C1 segment of cervical spinal cord (tissue), 14 donors: ENCODE results near the gene CSK.

Experiments
- DNase-seq, 14 donors: peaks; one replicate each; lab custom pipeline; 2025; lab: John Stamatoyannopoulos, UW

Gene CSK

DNA sequence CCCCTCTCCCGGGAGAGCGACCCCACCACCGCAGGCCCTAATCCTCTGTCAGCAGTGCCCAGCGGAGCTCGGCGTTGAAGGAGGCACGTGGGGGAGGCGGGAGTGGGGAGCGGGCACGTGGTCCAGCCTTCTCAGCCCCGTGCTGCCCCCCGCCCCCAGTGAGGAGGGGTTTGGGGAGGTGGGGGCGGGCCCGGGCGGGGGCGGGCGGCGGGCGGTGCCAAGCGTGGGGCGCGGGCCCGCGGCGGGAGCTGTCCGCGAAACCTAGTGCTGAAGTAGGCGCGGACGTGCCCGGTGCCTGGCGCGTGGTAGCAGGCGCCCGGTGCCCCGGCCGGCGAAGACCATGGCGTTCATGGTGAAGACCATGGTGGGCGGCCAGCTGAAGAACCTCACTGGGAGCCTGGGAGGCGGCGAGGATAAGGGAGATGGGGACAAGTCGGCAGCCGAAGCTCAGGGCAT is 44.5 kb downstream of the CSK start, which contains the start of gene CPLX3:
Gene CPLX3, plus strand, starts transcription at position 264 of the 456 bp plus-strand sequence. Its CDS starts 77 bp downstream, at position 341.
- peak in 4 of 14 donors; percentile 15 to 41 (median 28) for DNase-seq

DNA sequence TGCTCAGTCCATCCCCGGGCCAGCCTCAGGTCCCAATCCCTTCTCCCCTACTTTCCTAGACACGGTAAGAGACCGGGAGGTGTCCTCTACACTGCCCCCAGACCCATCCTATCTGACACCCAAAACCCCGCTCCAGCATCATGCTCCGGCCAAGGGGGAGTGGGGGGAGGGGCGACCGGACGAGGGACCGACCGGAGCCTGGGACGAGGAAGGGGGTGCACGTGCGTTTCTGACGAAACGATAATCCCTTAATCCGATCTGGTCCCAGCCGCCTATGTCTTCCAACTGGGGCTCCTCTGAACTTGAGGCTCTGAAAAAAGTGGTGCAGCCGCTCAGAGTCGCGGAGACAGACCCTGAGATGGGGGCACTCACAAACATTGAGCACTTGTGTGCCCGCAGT is 45.0 kb downstream of the CSK start:
- DNase-seq: no peak

DNA sequence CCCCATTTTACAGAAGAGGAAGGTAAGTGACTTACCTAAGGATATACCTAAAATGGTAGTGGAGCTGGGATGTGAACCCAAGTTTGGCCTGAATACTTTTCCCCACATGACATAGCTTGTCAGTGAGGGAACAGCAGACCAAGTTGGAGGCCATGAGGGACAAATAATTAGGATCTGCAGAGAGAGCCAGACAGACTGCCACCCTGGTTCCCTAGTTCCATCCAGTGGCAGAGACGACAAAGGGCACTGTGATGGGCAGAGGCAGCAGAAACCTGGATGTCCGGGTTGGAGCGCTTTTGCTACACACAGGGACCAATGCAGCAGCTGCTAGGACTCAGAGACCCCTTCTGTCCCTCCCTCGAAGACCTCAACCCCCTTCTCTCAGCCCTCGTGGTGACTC is 45.7 kb downstream of the CSK start:
- no peak for DNase-seq

DNA sequence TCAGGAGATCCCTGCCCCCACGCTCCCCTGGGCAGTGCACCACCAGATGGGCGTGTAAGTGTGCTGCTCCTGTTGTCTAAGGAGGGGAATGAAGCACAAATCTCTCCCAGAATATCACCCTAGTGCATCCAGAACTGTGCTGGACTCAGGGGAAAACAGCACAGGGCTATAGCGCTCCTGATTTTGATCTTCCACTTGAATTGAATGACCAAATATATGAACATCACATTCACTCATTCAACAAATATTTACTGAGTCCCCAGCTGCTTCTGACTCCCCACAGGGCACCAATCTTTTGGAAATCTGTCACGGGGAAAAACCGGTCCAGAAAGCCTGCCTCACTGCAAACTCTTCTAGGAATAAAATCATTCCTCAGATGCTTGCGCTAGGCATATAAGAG is 47.0 kb downstream of the CSK start:
- peak in 1 of 14 donors; percentile 16 for DNase-seq

DNA sequence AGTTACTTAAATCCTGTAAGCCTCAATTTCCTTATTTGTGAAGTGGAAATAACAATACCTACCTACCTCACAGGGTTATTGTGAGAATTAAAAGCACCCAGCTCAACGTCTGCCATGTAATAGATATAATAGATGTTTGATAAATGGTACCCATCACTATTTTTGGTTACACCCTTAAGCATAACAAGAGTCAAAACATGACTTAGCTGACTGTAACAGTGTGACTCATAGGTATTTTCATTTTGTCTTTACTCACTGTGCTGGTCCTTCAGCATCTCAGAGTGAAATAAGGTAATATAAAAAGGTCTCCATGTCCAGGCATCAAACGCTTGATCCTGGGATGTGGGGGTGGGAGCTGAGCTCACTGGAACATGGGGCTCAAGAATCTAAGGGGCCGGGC is 47.6 kb downstream of the CSK start:
- no peak for DNase-seq

DNA sequence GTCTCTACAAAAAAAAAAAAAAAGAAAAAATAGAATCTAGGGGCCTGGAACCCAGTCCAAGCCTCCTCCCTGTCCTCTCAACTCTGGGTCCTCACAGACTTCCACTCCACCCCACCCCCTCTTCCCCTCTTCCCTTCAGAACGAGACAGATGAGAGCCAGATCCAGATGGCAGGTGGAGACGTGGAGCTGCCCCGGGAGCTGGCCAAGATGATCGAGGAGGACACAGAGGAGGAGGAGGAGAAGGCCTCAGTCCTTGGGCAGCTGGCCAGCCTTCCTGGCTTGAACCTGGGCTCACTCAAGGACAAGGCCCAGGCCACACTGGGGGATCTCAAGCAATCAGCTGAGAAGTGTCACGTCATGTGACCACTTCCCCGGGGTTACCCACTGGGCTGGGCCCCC is 48.1 kb downstream of the CSK start:
- no peak for DNase-seq

DNA sequence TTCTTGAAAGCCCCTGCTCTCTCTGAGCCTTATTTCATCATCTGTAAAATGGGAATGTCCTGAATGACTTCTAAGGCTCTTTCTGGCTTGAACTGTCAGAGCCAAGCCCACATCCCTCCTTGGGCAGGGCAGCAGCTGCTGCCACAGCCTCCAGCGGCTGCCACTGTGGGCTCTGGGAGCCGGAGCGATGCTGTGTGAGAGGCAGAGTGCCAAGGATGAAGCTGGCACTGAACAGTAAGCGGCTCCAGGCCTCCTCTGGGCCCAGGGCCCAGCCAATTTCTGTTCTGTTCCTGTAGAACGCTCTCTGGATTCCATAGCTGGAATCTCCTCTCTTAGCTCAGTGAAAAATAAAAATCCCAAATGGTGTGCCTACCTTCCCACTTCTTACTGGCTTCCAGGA is 49.0 kb downstream of the CSK start:
- DNase-seq: peak in 9 of 14 donors; percentile 16 to 67 (median 43)

DNA sequence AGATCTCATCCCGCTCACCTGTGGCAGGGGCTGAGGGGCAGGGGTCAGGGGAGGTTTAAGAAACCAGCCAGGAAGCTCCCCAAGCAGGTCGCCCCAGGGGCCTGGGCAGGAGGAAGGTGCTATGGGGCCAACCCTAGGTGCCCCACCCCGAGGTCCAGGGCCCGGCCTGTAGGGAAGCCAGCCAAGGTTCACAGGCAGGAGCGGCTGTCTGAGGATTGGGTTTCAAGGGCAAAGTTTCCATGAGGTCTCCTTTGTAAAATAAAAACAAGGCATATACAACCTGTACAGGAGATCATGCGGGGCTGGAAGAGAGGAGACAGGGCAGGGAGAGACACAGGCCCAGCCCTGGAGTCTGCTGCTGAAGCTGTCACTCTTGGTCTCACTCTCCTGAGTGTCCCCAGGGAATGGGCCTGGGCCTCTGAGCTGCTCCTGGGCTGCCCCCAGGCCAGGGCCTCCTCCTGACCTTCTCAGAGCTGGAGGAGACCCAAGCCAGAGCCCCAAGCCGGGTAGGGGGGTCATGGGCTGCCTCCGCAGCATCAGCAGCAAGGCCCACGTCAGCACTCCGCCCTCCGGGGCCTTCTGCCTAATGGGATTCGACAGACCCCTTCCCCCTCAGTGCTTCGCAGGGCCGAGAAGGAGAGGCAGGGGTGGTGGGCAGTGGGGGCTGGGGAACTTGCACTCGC is 50.1 kb downstream of the CSK start:
- no peak for DNase-seq

DNA sequence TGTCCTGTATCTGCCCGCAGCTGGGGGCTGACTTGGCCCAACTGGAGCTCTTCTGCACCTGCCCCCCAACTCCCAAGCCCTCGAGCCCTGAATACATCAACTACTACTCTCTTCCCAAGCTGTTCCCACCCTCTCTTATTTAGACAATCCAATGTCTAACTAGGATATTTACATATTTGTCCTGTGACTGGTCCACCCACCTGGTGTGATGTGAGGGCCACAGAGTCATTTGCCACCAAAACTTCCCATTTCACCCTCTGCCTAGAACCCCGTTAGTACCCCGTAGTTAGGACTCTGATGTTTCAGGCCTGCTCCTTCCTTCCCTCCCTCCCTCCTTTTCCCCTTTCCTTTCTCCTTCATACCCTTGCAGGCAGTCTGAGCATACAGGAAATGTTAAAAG is 50.9 kb downstream of the CSK start:
- DNase-seq: no peak

DNA sequence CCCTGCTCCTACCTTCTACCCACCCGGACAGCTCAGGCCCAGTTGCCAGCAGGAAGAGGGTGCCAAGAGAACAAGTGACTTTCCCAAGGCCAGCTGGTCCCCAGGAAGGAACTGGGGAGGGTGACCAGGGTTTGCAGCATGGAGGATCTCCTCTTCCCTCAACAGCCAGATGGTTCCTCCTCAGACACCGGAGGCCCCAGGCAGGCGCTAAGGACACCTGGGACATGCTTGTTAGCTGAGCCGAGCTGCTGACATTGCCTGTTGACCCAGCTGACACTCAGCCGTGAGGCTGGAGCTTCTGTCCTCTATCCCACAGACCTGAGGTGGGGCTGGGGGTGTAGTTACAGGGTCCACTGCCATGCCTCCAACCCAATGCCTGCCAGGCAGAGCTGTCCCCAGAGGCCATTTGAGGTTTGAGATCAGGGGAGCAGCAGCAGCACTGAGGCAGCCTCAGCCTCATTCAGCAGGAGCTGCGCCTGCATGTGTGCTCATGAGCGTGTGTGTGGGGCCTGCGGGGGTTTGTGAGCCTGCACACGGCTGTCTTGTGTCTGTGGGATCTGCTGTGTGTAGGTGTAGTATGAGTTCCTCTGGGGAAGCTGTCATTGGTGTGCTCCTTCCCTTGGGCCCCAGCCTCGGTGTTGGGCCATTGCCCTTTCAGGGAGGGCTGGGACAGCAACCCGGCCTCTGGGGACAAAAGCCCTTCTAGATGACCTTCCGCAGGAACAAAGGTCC is 51.7 kb downstream of the CSK start:
- DNase-seq: peak in 1 of 14 donors; percentile 37

DNA sequence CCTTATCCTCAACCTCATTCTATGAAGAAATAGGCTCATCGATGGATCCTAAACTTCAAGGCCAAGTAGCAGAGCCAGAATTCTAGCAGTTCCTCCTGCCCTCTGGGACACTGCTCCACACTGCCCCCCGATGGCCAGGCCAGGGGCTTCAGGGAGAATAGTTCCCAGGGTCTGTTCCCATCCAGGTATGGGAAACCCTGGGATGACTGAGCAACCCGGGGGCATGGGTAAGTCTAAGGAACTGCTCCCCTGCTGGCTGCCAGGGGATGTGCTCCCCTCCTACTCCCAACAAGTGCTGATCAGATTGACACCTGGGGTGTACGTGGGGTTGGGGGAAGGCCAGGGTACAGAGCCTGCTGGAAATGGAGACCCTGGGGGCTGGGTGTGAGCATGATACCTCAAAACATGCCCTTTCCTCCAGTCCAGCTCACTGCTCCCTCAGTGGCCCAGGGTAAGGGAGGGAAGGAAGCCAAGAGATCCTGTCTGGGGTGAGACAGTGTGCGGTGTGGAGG is 53.5 kb downstream of the CSK start:
- peak in 7 of 14 donors; percentile 1 to 54 (median 16) for DNase-seq

DNA sequence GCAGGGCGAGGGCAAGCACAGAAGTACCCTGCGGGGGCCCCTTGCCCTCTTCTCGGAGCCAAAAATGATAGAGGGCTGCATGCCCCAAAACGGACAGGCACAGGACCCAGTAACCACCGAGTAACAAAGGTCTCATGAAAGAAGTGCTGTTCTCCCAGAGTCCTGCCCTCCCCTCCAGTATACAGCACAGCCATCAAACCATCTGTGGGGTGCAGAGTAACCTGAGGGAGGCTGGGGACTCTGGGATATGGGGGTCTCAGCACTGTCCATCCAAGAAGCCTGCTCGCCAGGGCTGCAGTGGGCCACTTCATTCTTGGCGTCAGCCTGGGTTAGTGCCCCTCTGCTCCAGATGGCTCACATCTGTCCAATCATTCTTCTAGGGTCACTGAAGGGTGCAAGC is 55.0 kb downstream of the CSK start:
- DNase-seq: no peak

DNA sequence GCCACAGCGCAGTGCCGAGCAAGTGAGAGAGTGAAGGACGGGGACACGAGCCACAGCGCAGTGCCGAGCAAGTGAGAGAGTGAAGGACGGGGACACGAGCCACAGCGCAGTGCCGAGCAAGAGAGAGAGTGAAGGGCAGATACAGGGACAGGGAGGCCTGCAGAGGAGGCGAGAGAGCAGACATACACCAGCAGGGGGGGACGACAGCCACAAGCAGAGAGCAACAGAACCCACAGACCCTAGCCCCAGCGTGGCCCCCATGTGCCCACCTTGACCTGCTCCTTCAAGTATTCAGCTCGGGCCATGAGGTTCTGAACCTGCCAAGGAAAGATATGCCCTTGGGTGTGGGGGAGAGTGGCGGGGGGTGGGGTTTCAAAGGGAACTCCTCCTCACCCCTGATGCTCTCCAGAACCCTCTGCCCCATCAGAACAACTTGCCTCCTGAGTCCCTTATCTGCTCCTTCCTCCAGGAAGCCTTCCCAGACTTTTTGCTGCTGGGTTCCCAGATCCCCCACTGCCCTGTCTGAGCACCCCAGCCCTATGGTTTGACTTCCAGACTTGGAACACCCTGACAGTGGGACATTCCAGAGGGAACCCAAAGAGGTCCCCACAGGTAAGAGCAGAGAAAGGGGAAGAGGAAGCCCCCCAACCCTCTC is 55.7 kb downstream of the CSK start:
- no peak for DNase-seq

DNA sequence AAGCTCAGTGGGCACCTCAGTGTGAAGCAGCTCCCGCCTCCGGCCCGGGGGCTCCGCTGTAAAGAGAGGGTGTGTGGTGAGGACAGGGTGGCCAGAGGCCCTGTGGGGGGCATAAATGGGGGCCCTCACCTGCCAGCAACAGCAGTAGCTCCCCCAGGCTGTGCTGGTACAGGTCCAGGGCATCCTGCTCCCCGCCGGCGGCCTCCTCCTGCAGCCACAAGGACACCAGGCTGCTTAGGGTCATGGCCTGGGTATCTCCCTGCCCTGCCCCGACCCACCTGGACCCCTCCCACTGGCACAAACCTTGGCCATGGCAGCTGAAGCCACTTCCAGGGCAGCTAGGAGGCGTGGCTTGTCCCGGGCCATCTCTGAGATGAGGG is 56.2 kb downstream of the CSK start:
- no peak for DNase-seq

DNA sequence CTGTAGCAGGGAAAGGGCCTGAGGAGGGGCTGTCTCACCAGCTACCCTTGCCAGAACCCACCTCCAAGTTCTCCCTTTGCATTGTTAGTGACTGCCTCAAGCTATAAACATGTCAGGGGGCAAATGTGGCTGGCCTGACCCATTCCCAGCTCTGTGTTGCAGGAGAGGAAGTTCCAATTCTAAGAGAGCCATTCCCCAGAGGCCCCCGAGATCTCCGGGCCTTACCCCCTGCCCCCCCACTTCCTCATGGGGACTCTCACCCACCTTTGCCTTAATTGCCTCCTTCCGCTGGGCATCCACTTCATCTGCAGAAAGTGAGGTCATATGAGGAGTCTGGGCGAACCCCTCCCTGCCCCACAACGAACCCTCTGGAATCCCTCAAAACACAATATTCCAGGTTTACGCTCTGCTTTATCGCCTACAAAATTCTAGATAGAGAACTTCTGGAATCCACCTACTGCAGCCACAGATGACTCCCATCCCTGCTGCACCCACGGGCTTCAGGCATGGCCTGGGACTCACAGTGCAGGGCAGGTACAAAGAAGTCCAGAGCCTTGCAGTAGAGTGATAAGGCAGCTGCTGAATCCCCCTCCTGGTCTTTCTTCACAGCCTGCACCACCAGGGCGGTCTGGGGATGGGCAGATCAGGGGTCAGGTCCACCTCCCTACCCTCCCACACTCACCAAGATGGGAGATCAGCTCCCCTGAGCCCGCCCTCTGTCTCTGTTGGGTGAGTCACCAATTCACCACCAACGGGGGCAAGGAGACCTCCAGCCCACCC is 57.1 kb downstream of the CSK start:
- no peak for DNase-seq

DNA sequence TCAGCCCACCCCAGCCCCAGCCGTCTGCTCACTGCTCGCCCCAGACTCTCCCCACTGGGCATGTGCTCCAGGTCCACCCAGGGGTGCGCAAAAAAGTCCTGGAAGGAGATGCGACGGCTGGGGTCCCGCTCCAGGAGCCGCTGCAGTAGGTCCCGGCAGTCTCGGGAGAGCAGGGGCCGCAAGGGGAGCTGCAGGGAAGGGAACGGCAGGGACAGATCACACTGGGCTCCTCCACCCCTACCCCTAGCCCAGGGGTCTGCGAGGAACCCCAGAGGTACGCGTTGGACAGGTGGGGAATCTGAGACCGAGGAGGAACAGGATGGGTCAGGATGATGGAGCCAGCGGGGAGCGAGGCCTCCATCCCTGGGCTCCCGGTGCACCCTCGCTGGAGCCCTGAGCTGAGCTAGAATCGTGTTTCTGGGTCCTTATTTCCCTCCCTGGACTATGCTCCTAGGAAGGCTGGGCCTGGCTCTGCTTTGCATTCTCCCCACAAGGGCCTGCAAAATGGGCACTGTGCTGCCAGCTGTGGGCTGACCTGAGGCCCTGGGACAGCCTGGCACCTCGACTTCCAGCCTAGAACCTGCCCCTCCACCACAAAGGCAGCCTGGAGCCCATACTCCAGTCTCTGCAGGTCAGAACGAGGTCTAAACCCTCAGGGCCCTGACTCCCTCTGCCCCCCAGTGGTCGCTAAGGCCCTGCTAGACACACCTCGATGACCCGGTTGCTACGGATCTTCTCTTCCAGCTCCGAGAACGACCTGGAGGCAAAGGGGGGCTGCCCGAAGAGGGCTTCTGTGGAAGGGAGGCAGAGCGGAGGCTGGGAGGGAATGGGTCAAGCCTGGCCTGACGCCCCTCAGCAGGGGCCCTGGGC is 57.9 kb downstream of the CSK start:
- DNase-seq: no peak

DNA sequence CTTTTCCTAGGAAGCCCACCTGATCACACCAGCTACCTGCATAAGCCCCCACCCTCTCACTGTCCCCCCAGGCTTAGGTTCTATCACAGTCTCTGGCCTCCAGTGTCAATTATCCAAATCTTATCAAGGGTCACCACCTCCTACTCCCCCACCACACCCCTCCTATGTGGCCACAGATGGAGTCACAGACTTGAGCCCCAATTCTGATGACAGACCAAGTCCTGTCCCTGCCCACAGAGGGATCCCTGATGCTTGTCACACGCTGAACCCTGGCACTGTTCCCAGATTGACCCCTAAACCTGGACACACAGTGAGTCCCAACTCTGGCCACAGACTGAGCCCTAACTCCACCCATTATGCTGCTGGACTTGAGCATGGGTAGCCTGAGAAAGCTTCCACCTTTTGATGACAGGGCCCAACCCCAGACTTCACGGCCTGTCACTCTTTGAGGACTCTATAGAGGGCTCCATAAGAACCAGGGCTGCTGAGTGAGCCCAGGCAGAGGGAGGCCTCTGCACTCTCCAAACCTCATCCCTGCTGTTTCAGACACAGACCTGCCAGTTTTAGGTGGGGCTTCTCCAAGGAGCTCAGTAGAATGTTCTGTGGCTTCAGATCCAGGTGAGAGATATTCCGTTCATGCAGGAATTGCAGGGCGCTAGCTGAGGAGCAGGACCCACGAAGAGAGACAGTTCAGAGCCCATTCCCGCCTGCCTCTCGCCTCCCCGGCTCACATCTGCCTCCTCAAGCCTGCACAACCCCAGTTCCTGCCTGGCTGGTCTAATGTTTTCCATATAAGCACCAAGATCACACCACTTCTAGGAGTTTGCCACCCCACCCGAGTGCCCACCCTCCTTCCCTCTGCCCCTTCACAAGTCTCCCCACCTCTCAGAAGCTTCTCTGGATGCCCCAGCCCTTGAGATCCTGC is 59.2 kb downstream of the CSK start:
- no peak for DNase-seq

DNA sequence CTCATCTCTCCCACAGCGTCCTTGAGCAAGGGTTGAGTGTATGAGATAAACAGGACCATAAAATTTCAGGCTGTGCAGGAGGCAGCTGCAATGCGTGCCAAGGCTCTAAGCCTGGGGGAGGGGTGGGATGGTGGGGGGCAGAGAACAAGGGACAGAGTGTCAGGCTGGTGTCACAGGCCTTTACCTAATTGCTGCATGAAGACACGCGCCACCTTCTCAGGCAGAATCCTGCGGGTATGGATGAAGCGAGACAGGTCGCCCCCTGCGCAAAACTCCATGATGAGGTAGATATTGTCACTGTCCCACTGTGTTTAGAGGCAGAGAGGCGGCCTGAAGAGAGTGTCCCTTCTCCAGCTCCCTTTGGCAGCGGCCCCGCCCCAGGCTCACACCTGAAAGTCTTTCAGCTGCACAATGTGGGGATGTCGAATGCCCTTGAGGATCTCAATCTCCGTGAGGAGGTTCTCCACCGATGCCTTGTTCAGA is 60.1 kb downstream of the CSK start:
- DNase-seq: peak in 1 of 14 donors; percentile 40
